Measurements from ENCODE around the gene SALL2.

Gene SALL2

GRCh38 chr14:21526672-21527317 is 649 bp upstream of the SALL2 start:
- no peak for DNase-seq

GRCh38 chr14:21525571-21525961 is 580 bp downstream of the SALL2 start:
- no peak for DNase-seq

GRCh38 chr14:21524575-21525490 is 1.3 kb downstream of the SALL2 start:
- no peak for DNase-seq

- DNase-seq = no peak
These were observed 2.9 kb downstream of the SALL2 start for GRCh38 chr14:21523203-21523602.

- DNase-seq = no peak
These were observed 4.6 kb downstream of the SALL2 start for GRCh38 chr14:21521501-21521900.

- no peak for DNase-seq
These were observed 5.4 kb downstream of the SALL2 start for GRCh38 chr14:21520767-21521166.

GRCh38 chr14:21518725-21519124 is 7.4 kb downstream of the SALL2 start:
- DNase-seq = no peak

- no peak for DNase-seq
These were observed 11.8 kb downstream of the SALL2 start for GRCh38 chr14:21514341-21514740.

- peak; percentile 98 for DNase-seq
These were observed 15.2 kb downstream of the SALL2 start, which contains the start of gene METTL3 for GRCh38 chr14:21510735-21511657. Gene METTL3, minus strand, starts transcription at chr14:21511340. Its CDS starts 117 bp downstream, at chr14:21511223.

GRCh38 chr14:21509432-21510143 is 16.6 kb downstream of the SALL2 start:
- no peak for DNase-seq

- no peak for DNase-seq
These were observed 19.6 kb downstream of the SALL2 start for GRCh38 chr14:21506557-21506956.

- DNase-seq = no peak
These were observed 21.1 kb downstream of the SALL2 start for GRCh38 chr14:21505012-21505553.

GRCh38 chr14:21503376-21503775 is 22.8 kb downstream of the SALL2 start:
- no peak for DNase-seq

GRCh38 chr14:21501568-21501967 is 24.6 kb downstream of the SALL2 start:
- DNase-seq = no peak

GRCh38 chr14:21498540-21499526 is 27.3 kb downstream of the SALL2 start:
- peak; percentile 81 for DNase-seq

- no peak for DNase-seq
These were observed 29.7 kb downstream of the SALL2 start for GRCh38 chr14:21496453-21496852.

GRCh38 chr14:21494902-21495762 is 31.0 kb downstream of the SALL2 start:
- no peak for DNase-seq

- no peak for DNase-seq
These were observed 39.5 kb downstream of the SALL2 start for GRCh38 chr14:21486640-21487087.

GRCh38 chr14:21476925-21477681 is 49.0 kb downstream of the SALL2 start, which contains the start of the genes RAB2B and TOX4:
Gene RAB2B, minus strand, starts transcription at chr14:21476959. Its CDS starts 87 bp downstream, at chr14:21476872.
Gene TOX4, plus strand, starts transcription at chr14:21477195. Its CDS starts 84 bp downstream, at chr14:21477279.
- peak; percentile 99 for DNase-seq

Measured in NCI-H1694 (cell line).